Measurements from ENCODE around the gene SOX9.

The SOX9 gene

GRCh38 chr17:72077326-72077960, 43.4 kb upstream of the SOX9 start:
- TF ChIP-seq CTCF (conservative IDR thresholded peaks at IDR 0.05; ENCODE audit: low read depth, low read length): no peak
- peaks cover 9% of the 10 kb centered on the region for H3K4me1 ChIP-seq (ENCODE audit: low read depth, poor library complexity, severe bottlenecking)

GRCh38 chr17:72079700-72080099, 41.1 kb upstream of the SOX9 start:
- Histone ChIP-seq H3K79me2 (ENCODE audit: insufficient read depth, low read depth) (no peaks in the 10 kb centered on the region), H3K27ac (no peak overlapping the region), H3K27me3 (ENCODE audit: insufficient read depth, low read depth) (no peaks in the 10 kb centered on the region), H2AFZ (ENCODE audit: low read depth) (no peak overlapping the region), H3K4me2 (no peak overlapping the region), H3K4me3 (IDR thresholded peaks at IDR 0.05; ENCODE audit: insufficient read depth, low read depth, low read length) (no peak overlapping the region), H3K4me1 (ENCODE audit: low read depth, poor library complexity, severe bottlenecking) (peaks cover 9% of the 10 kb centered on the region), H4K20me1 (ENCODE audit: insufficient read depth) (no peaks in the 10 kb centered on the region), H3K9ac (no peak overlapping the region), H3K36me3 (ENCODE audit: insufficient read depth) (no peaks in the 10 kb centered on the region)
- no peak for TF ChIP-seq CTCF (conservative IDR thresholded peaks at IDR 0.05; ENCODE audit: low read depth, low read length)

More at GRCh38 chr17:72077326-72077960, 43.4 kb upstream of the SOX9 start:
- H3K9ac ChIP-seq: no peak overlapping the region
- H3K36me3 ChIP-seq (ENCODE audit: insufficient read depth): no peaks in the 10 kb centered on the region
- H3K27me3 ChIP-seq (ENCODE audit: insufficient read depth, low read depth): no peaks in the 10 kb centered on the region
- H4K20me1 ChIP-seq (ENCODE audit: insufficient read depth): no peaks in the 10 kb centered on the region
- H3K4me2 ChIP-seq: no peak overlapping the region
- H2AFZ ChIP-seq (ENCODE audit: low read depth): no peak overlapping the region
- no peaks in the 10 kb centered on the region for H3K79me2 ChIP-seq (ENCODE audit: insufficient read depth, low read depth)
- no peak overlapping the region for H3K4me3 ChIP-seq (IDR thresholded peaks at IDR 0.05; ENCODE audit: insufficient read depth, low read depth, low read length)
- H3K27ac ChIP-seq: no peak overlapping the region

- H4K20me1 ChIP-seq (ENCODE audit: insufficient read depth): no peaks in the 10 kb centered on the region
- no peak overlapping the region for H3K4me2 ChIP-seq
- H3K27me3 ChIP-seq (ENCODE audit: insufficient read depth, low read depth): no peaks in the 10 kb centered on the region
- H3K4me1 ChIP-seq (ENCODE audit: low read depth, poor library complexity, severe bottlenecking): no peaks in the 10 kb centered on the region
- no peak for TF ChIP-seq CTCF (conservative IDR thresholded peaks at IDR 0.05; ENCODE audit: low read depth, low read length)
- H2AFZ ChIP-seq (ENCODE audit: low read depth): no peak overlapping the region
- H3K36me3 ChIP-seq (ENCODE audit: insufficient read depth): no peaks in the 10 kb centered on the region
- H3K4me3 ChIP-seq (IDR thresholded peaks at IDR 0.05; ENCODE audit: insufficient read depth, low read depth, low read length): no peak overlapping the region
- no peak overlapping the region for H3K27ac ChIP-seq
- H3K79me2 ChIP-seq (ENCODE audit: insufficient read depth, low read depth): no peaks in the 10 kb centered on the region
- H3K9ac ChIP-seq: no peak overlapping the region
These were observed 32.9 kb upstream of the SOX9 start for GRCh38 chr17:72087876-72088275.

- Histone ChIP-seq H2AFZ (ENCODE audit: low read depth) (no peak overlapping the region), H3K4me1 (ENCODE audit: low read depth, poor library complexity, severe bottlenecking) (no peaks in the 10 kb centered on the region), H3K9ac (no peak overlapping the region), H3K4me2 (no peak overlapping the region), H3K79me2 (ENCODE audit: insufficient read depth, low read depth) (no peaks in the 10 kb centered on the region), H3K4me3 (IDR thresholded peaks at IDR 0.05; ENCODE audit: insufficient read depth, low read depth, low read length) (no peak overlapping the region), H3K27ac (no peak overlapping the region), H3K36me3 (ENCODE audit: insufficient read depth) (no peaks in the 10 kb centered on the region), H3K27me3 (ENCODE audit: insufficient read depth, low read depth) (no peaks in the 10 kb centered on the region), H4K20me1 (ENCODE audit: insufficient read depth) (no peaks in the 10 kb centered on the region)
- TF ChIP-seq CTCF (conservative IDR thresholded peaks at IDR 0.05; ENCODE audit: low read depth, low read length): no peak
These were observed 31.3 kb upstream of the SOX9 start for GRCh38 chr17:72089453-72089987.
